ENCODE measurements around the gene PSORS1C1.

DNA sequence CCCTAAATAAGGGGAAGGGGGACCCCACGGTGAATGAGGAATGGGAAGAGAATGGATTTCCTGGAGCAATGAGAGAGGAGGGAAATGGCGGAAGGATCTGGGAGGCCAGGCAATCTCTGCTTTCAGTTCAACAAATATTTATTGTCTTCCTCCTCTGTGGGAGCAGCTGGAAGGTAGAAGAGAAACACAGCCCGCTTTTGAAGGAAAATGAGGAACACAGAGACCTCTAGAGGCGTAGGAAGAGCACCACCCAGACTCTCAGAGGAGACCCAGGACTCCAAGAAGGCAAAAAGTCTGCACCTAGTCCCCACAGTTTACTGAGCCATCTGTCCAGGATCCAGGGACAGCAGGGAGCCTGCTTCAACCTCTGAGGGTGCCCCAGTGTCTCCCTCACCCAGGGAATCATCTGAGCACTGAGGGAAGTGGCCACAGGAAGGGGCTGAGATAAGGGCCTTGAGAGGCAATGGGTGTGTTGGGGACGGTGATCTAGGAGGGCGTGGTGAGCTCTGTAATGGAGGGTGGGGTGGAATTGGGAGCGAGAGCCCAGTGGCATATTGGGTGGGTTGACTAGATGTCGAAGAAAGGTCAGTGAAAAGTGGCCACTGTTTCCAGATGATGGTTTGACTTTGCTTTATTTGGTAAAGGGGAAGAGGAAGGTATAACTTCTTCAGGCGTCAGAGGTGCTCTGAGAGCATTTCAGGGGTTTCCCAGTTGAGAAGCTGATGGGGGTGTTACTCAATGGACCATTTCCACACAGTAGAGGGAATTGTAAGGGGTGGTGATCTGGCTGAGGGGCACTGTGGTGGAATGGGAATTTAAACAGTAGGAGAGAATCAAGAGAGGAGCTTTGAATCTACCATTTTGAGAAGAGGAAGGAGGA is 610 bp downstream of the PSORS1C1 start:
- no peak for TF ChIP-seq CTCF (IDR thresholded peaks at IDR 0.05; ENCODE audit: poor library complexity, severe bottlenecking)
- no peak for TF ChIP-seq SMC3 (conservative IDR thresholded peaks at IDR 0.05; ENCODE audit: poor library complexity)
- TF ChIP-seq EP300 (conservative IDR thresholded peaks at IDR 0.05; ENCODE audit: poor library complexity, severe bottlenecking), result no peak
- TF ChIP-seq, protein P1, sequence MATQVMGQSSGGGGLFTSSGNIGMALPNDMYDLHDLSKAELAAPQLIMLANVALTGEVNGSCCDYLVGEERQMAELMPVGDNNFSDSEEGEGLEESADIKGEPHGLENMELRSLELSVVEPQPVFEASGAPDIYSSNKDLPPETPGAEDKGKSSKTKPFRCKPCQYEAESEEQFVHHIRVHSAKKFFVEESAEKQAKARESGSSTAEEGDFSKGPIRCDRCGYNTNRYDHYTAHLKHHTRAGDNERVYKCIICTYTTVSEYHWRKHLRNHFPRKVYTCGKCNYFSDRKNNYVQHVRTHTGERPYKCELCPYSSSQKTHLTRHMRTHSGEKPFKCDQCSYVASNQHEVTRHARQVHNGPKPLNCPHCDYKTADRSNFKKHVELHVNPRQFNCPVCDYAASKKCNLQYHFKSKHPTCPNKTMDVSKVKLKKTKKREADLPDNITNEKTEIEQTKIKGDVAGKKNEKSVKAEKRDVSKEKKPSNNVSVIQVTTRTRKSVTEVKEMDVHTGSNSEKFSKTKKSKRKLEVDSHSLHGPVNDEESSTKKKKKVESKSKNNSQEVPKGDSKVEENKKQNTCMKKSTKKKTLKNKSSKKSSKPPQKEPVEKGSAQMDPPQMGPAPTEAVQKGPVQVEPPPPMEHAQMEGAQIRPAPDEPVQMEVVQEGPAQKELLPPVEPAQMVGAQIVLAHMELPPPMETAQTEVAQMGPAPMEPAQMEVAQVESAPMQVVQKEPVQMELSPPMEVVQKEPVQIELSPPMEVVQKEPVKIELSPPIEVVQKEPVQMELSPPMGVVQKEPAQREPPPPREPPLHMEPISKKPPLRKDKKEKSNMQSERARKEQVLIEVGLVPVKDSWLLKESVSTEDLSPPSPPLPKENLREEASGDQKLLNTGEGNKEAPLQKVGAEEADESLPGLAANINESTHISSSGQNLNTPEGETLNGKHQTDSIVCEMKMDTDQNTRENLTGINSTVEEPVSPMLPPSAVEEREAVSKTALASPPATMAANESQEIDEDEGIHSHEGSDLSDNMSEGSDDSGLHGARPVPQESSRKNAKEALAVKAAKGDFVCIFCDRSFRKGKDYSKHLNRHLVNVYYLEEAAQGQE (IDR thresholded peaks at IDR 0.05; ENCODE audit: borderline replicate concordance), result no peak
- no peak for TF ChIP-seq TAF1 (IDR thresholded peaks at IDR 0.05; ENCODE audit: low read depth)
